AG04449 (cell line): Measurements from ENCODE around the gene TSPEAR.
"Not testable (repeated sequence)": the region's sequence is repeated elsewhere in the genome, so short reads cannot be mapped to it uniquely, and the experiment has no call there.

Source experiments
- CTCF ChIA-PET: fragments of 350-600 bp; formaldehyde crosslinking; extraction: SDS; loops from one replicate; lab custom pipeline; 2021; ENCODE audit warnings: antibody characterized with exemption; lab: Yijun Ruan, JAX
- POLR2A ChIA-PET: fragments of 400-600, 350-600 bp; formaldehyde crosslinking; extraction: SDS; loops from one replicate; lab custom pipeline; 2020; ENCODE audit warnings: antibody characterized with exemption, inconsistent platforms; lab: Yijun Ruan, JAX
- DNase-seq: peaks from one replicate; pipeline ENCODE4 v3.0.0-alpha.2; 2010; ENCODE audit warnings: low read depth, low spot score
- H3K4me3 ChIP-seq: 2 replicates; pipeline ENCODE4 v1.5.1; 2011; ENCODE audit warnings: low read depth, mild to moderate bottlenecking, control low read depth, low read length
- TF ChIP-seq, protein P1 (sequence below): IDR thresholded peaks from one replicate; pipeline ENCODE4 v1.5.1; 2011; ENCODE audit warnings: mild to moderate bottlenecking, moderate library complexity, low read length, control low read depth, inconsistent platforms; ENCODE audit not compliant: insufficient read depth; ENCODE audit errors: missing control alignments

Gene TSPEAR

DNA sequence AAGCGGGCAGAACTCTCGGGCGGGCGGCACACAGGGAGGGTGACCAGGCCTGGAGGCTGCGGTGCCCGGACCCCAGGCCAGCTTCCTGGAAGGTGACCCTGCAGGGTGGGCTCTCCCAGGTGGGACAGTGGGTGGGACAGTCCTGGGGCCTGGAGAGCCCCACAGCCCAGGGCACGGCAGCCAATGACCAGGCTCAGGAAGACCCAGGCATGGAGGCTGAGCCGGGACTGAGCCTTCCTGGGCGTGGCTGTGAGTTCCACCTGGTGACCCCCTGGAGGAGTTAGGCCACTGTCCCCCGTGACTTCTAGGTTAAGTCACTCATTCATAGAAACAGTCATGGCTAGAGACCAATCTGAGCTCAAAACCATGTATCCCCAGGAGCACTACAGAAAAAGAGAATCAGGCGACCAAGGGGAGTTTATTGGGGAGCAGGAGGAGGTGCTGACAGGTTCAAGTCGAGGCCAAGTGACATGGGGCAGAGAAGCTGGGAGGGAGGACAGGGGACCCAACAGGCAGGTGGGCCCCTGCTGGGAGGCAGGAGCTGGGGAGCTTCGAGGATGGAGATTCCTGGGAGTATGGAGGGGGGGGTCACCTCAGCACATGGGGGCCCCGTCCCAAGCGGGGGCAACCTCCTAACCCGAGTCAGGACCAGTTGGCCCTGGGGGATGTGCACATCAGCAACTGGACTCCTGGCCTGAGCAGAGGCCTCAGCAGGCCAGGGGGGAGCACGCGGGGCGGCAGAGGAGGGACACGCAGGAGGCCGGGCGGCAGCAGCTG, 132.1 kb downstream of the TSPEAR start:
- TF ChIP-seq, protein P1, sequence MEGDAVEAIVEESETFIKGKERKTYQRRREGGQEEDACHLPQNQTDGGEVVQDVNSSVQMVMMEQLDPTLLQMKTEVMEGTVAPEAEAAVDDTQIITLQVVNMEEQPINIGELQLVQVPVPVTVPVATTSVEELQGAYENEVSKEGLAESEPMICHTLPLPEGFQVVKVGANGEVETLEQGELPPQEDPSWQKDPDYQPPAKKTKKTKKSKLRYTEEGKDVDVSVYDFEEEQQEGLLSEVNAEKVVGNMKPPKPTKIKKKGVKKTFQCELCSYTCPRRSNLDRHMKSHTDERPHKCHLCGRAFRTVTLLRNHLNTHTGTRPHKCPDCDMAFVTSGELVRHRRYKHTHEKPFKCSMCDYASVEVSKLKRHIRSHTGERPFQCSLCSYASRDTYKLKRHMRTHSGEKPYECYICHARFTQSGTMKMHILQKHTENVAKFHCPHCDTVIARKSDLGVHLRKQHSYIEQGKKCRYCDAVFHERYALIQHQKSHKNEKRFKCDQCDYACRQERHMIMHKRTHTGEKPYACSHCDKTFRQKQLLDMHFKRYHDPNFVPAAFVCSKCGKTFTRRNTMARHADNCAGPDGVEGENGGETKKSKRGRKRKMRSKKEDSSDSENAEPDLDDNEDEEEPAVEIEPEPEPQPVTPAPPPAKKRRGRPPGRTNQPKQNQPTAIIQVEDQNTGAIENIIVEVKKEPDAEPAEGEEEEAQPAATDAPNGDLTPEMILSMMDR: no peak
- H3K4me3 ChIP-seq: no peak overlapping the region
- POLR2A ChIA-PET: no interaction called here
- CTCF ChIA-PET: no interaction called here
- DNase-seq: no peak

DNA sequence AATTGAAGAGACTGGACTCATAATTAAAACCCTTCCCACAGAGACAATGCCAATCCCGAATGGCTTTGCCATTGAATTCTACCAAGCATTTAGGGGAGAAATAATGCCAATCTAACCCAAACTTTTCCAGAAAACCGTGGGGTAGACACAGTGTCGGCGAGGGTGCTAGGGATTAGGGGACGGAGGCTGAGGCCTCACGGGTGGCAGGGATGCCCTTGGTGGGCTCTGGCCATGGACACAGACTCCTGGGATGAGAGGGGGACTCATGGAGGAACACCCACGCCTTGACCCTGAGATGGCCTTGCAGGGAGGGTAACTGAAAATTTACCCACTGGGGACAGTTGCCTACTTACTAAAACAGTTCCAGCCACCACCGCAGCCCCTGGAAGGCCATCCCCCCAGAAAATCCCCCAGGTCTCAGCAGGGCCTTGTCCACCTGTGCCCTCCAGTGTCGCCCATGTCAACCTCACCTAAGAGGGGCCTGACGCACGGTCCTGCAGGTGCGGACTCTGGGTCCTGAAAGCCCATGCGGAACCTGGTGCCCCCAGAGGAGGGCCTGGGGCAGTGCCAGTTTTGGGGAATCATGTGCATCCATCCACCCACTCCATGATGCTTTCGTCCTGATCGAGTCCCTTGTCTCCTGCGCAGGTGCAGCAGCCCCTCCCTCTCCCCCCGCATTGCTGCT, 132.9 kb downstream of the TSPEAR start:
- ChIA-PET POLR2A (no interaction called here), CTCF (no interaction called here)
- no peak overlapping the region for H3K4me3 ChIP-seq
- DNase-seq: no peak
- TF ChIP-seq, protein P1: no peak

DNA sequence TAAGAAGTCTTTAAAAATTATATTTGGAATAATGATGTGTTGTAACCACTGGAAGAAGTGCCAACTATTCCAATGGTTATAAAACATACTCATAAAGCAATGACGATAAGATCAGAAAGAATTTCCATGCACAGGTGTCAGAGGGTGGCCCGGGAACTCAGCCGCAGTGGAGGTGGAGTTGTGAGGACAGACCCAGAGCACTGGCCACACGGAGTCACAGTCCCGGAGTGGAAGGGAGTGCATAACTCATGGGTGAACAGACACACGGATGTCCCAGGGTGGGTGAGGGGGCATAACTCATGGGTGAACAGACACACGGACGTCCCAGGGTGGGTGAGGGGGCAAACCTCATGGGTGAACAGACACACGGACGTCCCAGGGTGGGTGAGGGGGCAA, 135.3 kb downstream of the TSPEAR start:
- ChIA-PET CTCF (no interaction called here), POLR2A (no interaction called here)
- H3K4me3 ChIP-seq: no peak overlapping the region
- TF ChIP-seq, protein P1: no peak
- DNase-seq: no peak

DNA sequence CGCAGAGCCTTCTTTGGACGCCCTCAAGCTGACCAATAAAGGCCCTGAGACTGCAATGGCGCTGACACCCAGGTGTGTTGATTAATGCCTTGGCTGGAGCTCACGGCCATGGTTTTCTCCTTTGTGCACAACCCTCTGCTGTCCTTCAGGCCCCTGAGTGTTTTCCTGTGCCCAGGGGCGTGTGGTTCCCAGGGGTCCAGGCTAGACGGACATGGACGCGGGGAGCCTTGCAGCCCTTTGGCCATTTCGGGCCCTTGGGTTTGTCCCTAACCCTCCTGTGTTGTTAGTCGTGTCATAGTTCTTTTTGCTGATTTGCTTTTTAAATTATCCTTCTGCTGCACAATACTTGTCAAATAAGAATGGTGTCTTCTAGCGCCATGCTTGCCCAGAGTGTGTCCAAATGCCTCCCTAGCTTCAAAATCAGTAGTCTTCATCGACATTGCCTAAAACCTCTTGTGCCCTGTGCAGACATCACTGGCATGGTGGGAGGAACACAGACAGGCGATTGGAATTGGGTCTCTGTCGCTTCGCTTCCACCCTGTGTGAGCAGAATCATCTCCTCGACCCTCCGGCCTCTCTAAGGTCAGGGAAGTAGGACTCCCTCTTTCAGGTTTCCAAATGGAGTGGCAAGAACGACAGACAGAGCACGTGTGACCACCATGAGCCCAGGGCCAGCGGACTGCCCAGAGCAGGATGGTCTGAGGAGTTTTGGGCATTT, 135.9 kb downstream of the TSPEAR start:
- DNase-seq: no peak
- H3K4me3 ChIP-seq: no peak overlapping the region
- ChIA-PET POLR2A (no interaction called here), CTCF (no interaction called here)
- TF ChIP-seq, protein P1: no peak

DNA sequence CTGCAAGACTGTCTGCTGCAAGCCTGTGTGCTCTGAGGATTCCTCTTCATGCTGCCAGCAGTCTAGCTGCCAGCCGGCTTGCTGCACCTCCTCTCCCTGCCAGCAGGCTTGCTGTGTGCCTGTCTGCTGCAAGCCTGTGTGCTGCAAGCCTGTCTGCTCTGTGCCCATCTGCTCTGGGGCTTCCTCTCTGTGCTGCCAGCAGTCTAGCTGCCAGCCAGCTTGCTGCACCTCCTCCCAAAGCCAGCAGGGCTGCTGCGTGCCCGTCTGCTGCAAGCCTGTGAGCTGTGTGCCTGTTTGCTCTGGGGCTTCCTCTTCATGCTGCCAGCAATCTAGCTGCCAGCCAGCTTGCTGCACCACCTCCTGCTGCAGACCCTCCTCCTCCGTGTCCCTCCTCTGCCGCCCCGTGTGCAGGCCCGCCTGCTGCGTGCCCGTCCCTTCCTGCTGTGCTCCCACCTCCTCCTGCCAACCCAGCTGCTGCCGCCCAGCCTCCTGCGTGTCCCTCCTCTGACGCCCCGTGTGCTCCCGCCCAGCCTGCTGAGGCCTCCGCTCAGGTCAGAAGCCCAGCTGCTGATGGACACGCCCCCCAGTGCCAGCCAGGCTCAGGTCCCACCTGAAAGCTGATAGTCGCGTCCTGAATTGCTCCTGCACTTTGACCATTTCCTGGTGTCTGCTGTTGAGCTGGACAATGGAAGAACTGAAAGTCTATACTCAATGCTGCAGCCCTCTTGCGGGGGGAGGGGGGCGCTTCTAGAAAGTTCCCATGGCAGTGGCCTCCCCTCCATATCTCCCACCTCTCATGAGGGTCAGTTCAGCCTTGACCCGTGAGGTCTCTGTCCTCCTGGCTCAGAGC, 136.7 kb downstream of the TSPEAR start:
- no peak for DNase-seq
- ChIA-PET POLR2A (no interaction called here), CTCF (no interaction called here)

DNA sequence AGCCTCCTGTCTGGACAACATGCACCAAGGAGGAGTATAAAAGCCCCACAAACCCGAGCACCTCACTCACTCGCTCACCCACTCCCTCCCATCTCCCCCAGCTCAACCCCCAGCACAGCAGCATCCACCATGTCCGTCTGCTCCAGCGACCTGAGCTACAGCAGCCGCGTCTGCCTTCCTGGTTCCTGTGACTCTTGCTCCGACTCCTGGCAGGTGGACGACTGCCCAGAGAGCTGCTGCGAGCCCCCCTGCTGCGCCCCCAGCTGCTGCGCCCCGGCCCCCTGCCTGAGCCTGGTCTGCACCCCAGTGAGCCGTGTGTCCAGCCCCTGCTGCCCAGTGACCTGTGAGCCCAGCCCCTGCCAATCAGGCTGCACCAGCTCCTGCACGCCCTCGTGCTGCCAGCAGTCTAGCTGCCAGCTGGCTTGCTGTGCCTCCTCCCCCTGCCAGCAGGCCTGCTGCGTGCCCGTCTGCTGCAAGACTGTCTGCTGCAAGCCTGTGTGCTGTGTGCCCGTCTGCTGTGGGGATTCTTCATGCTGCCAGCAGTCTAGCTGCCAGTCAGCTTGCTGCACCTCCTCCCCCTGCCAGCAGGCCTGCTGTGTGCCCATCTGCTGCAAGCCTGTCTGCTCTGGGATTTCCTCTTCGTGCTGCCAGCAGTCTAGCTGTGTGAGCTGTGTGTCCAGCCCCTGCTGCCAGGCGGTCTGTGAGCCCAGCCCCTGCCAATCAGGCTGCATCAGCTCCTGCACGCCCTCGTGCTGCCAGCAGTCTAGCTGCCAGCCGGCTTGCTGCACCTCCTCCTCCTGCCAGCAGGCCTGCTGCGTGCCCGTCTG, 137.5 kb downstream of the TSPEAR start, which contains the start of gene KRTAP10-4:
Gene KRTAP10-4, plus strand, starts transcription at position 100 of the 827 bp plus-strand sequence. Its CDS starts 30 bp downstream, at position 130.
- CTCF ChIA-PET, DNase-seq: not testable (repeated sequence)

More for the DNA sequence above, 136.7 kb downstream of the TSPEAR start:
- H3K4me3 ChIP-seq: no peak overlapping the region
- TF ChIP-seq, protein P1: no peak

More for the DNA sequence above, 137.5 kb downstream of the TSPEAR start, which contains the start of gene KRTAP10-4:
- POLR2A ChIA-PET: interaction anchor here (0.7 kb wide), 1 partner anchor 19 kb away, joined by 3 read pairs; the partner anchor contains the start of gene KRTAP10-6
- H3K4me3 ChIP-seq: not testable (repeated sequence)
